Measurements from ENCODE around the gene CLCN1. TPM values are rescaled to one million over a fixed set of nuclear protein-coding genes. Genes with fewer than 3 reads are reported as not detected.
"Not testable (repeated sequence)": the region's sequence is repeated elsewhere in the genome, so short reads cannot be mapped to it uniquely, and the experiment has no call there.

CLCN1 gene
- total RNA-seq, 2 donors from 2014 or later = not detected

DNA sequence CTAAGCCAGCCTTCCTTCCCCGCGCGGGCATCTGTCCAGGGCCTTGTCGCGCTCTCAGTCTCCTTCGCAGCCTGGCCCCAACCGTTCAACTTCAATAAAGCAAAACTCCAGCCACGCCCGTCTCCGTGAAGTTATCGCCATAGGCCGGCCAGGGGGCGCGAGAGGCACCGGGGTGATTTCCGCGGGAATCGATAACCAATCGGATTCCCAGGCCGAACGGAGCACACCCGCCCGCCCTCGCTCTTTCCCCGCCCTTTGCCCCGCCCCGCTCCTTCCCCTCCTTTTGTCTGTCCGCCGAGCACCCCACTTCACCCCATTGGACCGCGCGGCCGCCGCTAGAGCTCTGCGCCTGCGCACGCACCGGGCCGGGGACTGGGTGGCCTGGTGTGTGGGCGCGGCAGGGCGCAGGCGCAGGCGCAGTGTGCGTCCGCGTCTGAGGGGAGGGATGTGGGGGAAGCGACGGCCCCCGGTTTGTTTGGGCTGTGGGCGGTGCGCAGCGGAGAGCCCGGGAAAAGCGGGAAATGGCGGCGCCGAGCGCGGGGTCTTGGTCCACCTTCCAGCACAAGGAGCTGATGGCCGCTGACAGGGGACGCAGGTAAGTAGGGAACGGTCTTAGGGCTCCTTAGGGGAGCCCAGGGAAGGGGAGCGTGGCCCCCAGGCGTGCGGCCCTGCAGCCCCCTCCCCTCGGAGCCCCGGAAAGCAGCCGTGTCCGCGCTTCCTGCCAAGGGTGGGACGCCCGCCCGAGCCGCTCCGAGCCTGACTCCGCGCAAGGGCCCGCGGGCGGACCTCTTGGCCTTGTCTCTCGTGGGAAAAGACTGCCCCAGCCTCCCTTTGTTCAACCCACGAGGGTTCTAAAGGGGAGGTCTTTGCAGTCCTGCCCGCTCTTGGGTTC lies 27.7 kb upstream of the CLCN1 start, which contains the start of gene CASP2:
Gene CASP2, plus strand, starts transcription at position 417 of the 892 bp plus-strand sequence. Its CDS starts 105 bp downstream, at position 522.
- no peaks in the 10 kb centered on the region for H3K9me3 ChIP-seq

DNA sequence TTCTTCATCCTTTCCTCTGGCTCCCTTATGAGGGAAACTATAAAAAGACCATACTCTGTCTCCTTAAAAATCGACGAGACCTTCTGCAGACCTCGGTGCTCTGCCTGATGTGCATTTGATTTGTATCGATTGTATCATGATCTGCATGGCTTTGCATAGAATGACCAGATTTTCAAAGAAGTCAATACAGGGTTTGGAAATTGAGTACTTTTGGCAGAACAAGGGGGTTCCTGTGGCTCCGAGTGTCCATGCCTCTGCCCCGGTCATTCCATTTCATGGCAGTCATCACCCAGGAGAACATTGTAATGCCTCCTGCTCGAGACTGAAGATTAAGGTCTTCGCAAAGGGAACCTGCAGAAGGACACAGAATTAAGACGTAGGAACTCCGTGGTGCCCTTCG lies 27.1 kb upstream of the CLCN1 start:
- TF ChIP-seq, protein P1, sequence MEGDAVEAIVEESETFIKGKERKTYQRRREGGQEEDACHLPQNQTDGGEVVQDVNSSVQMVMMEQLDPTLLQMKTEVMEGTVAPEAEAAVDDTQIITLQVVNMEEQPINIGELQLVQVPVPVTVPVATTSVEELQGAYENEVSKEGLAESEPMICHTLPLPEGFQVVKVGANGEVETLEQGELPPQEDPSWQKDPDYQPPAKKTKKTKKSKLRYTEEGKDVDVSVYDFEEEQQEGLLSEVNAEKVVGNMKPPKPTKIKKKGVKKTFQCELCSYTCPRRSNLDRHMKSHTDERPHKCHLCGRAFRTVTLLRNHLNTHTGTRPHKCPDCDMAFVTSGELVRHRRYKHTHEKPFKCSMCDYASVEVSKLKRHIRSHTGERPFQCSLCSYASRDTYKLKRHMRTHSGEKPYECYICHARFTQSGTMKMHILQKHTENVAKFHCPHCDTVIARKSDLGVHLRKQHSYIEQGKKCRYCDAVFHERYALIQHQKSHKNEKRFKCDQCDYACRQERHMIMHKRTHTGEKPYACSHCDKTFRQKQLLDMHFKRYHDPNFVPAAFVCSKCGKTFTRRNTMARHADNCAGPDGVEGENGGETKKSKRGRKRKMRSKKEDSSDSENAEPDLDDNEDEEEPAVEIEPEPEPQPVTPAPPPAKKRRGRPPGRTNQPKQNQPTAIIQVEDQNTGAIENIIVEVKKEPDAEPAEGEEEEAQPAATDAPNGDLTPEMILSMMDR (IDR thresholded peaks at IDR 0.05) = no peak
- Histone ChIP-seq H3K36me3 (peaks cover 19% of the 10 kb centered on the region), H3K27me3 (no peaks in the 10 kb centered on the region), H3K9me3 (no peaks in the 10 kb centered on the region), H3K4me3 (peak overlapping the region; percentile 93 to 94), H3K4me1 (peaks cover 0 to 41% of the 10 kb centered on the region in 2 donors), H3K27ac (peak overlapping the region; percentile 87 to 90)
- DNase-seq (ENCODE audit: low spot score) = no peak

More for the DNA sequence above, 27.7 kb upstream of the CLCN1 start, which contains the start of gene CASP2:
- Histone ChIP-seq H3K27me3 (no peaks in the 10 kb centered on the region), H3K4me1 (peaks cover 0 to 42% of the 10 kb centered on the region in 2 donors), H3K36me3 (peaks cover 13% of the 10 kb centered on the region), H3K4me3 (peak within 1 kb of the TSS; percentile 93 to 94), H3K27ac (peak within 1 kb of the TSS; percentile 87 to 90)
- TF ChIP-seq, protein P1 (IDR thresholded peaks at IDR 0.05) = peak in 1 of 2 donors; percentile 44
- DNase-seq (ENCODE audit: low spot score) = peak; percentile 96

DNA sequence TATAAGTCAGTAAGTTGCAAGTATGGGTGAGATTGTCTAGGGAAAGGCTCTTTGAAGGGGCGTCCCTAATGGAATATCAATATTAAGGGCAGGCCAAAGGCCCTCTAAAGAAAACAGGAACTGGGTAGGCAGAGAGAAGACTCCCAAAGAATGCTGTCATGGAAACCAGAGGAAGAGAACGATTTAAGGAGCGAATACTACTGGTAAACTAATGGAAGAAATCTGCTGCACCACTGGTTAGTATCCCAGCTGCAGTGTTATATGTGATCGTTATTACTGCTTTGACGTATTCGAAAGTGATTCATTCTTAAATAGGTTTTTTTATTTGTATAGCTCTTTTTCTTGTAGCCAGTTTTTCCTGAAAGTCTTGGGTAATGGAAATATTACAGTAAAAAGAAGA lies 26.5 kb upstream of the CLCN1 start:
- Histone ChIP-seq H3K4me1 (peaks cover 0 to 35% of the 10 kb centered on the region in 2 donors), H3K9me3 (no peaks in the 10 kb centered on the region), H3K27me3 (no peaks in the 10 kb centered on the region), H3K36me3 (peaks cover 25% of the 10 kb centered on the region), H3K27ac (peak overlapping the region; percentile 87 to 90), H3K4me3 (peak overlapping the region; percentile 93 to 94)
- TF ChIP-seq, protein P1 (IDR thresholded peaks at IDR 0.05) = no peak
- DNase-seq (ENCODE audit: low spot score) = no peak

DNA sequence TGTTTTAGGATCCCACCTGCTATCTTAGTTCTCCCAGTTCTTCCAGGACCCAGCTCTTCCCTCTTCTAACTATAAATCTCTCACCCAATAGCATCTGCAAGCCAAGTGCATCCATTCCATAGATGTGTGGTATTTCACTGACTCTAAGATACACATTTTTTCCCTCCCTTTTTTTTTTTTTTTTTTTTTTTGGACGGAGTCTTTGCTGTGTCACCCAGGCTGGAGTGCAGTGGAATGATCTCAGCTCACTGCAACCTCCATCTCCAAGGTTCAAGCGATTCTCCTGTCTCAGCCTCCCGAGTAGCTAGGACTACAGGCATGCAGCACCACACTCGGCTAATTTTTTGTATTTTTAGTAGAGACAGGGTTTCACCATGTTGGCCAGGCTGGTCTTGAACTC lies 26.0 kb upstream of the CLCN1 start:
- peaks cover 0 to 34% of the 10 kb centered on the region in 2 donors for H3K4me1 ChIP-seq

DNA sequence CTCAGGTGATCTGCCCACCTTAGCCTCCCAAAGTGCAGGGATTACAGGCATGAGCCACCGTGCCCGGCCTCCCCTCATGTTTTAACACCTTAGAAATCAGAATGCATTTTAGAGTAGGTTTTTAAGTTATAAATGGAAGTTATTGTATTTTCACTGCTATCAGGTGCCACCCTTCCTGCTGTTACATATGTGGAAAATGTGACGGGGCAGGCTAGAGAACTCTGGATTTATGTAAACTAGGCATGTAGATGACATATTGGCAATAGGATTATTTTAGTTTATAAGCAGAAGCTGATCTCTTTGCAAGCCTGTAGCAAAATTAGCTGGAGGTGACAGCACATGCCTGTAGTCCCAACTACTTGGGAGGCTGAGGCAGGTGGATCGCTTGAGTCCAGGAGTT lies 25.6 kb upstream of the CLCN1 start:
- H3K27ac ChIP-seq = no peak overlapping the region
- H3K36me3 ChIP-seq = peaks cover 34% of the 10 kb centered on the region
- no peaks in the 10 kb centered on the region for H3K27me3 ChIP-seq
- peaks cover 0 to 34% of the 10 kb centered on the region in 2 donors for H3K4me1 ChIP-seq
- no peak for DNase-seq (ENCODE audit: low spot score)
- no peaks in the 10 kb centered on the region for H3K9me3 ChIP-seq
- no peak overlapping the region for H3K4me3 ChIP-seq
- TF ChIP-seq, protein P1 (IDR thresholded peaks at IDR 0.05) = no peak

More for the DNA sequence above, 26.0 kb upstream of the CLCN1 start:
- H3K27me3 ChIP-seq; H3K9me3 ChIP-seq; DNase-seq (ENCODE audit: low spot score); H3K4me3 ChIP-seq: not testable (repeated sequence)
- Histone ChIP-seq H3K27ac (peak overlapping the region in 1 of 2 donors; percentile 90), H3K36me3 (peaks cover 30% of the 10 kb centered on the region)

DNA sequence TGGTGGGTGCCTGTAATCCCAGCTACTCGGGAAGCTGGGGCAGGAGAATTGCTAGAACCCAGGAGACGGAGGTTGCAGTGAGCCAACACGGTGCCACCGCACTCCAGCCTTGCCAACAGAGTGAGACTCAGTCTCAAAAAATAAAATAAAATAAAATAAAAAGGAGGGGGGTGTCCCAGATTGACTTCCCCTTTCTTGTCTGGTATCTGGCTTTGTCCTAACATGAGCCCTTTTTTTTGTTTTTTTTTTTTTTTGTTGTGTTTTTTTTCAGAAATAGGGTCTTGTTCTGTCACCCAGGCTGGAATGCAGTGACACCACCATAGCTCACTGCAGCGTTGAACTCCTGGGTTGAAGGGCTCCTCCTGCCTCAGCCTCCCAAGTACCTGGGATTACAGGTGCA lies 23.0 kb upstream of the CLCN1 start:
- peaks cover 0 to 34% of the 10 kb centered on the region in 2 donors for H3K4me1 ChIP-seq
- H3K4me3 ChIP-seq = no peak overlapping the region
- no peak overlapping the region for H3K27ac ChIP-seq
- no peak for DNase-seq (ENCODE audit: low spot score)
- TF ChIP-seq, protein P1 (IDR thresholded peaks at IDR 0.05) = no peak
- peaks cover 55% of the 10 kb centered on the region for H3K36me3 ChIP-seq
- no peaks in the 10 kb centered on the region for H3K9me3 ChIP-seq
- no peaks in the 10 kb centered on the region for H3K27me3 ChIP-seq
